SIG-M5 (cell line): Measurements from ENCODE around the gene MCC.

ENCODE experiments used
- DNase-seq: peaks from one replicate; lab custom pipeline; 2025; lab: John Stamatoyannopoulos, UW

Gene MCC

DNA sequence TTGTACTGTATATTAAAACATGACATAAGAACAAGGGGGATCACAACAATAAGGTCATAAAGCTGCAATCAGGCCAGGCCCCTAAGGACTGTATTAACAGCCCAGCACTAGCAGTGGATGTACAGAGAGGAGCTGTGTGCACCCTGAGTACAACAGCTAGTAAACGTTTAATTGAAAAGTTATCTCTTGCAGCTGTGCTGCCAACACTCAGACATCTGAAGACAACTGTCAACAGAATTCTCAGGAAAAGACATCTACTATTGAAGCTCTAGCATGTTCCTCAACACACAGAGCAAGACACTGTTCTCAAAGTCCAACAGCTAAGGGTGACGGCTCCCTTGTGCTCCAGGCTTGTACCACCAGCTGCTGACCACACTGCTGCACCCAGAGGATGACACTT, 312.1 kb downstream of the MCC start:
- DNase-seq = no peak

- no peak for DNase-seq
These were observed 315.9 kb downstream of the MCC start for GRCh38 chr5:113172231-113172826.

DNA sequence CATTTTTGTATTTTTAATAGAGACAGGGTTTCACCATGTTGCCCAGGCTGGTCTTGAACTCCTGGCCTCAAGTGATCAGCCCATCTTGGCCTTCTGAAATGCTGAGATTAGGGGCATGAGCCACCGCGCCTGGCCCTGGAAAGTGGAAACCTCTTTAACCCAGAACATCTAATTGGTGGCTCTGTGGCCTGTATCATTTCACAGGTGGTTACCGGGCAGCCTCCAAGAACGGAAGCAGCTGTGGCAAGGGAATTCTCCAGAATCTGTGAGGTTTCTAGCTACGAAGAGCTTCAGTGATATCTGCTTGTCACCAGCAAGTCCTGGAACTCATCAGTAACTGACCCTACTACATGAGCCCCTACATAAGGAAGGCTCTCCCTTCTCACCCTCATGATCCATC, 316.7 kb downstream of the MCC start:
- DNase-seq = no peak

DNA sequence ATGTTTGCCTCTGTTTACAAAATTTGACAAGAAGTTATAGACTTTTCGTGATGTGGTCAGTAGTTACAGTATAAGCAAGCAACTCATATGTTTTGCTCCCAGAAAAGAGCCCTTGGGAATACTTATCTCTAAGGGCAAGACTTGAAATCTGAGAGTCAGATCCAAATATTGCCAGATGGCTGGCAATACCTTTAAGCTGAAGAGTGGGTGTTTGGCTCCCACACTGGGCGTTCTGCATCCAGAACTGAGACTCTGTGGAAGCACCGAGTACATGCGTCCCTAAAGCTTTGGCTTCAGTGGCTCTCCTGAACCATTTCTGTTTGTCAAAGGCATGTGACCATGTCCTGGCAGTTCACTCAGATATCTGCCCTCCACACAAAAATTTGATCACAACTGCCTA, 317.5 kb downstream of the MCC start:
- no peak for DNase-seq

DNA sequence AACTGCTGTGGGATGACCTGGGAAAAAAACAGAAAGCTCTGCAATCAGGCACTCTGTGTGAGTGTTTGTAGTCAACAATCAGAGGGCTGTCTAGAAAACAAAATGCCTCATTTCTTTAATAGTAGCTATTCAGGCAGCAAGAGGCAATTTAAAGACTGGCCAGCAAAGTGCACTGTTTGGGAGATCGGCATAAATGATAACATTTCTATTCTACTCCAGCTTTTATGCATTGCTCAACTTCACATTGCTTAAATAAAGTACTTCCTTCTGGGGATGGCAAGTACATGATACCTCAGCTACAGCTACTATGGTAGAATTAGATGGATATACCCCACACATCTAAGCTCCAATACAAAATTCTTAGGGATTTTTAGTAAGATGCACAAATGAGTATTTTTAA, 318.5 kb downstream of the MCC start:
- DNase-seq = no peak

DNA sequence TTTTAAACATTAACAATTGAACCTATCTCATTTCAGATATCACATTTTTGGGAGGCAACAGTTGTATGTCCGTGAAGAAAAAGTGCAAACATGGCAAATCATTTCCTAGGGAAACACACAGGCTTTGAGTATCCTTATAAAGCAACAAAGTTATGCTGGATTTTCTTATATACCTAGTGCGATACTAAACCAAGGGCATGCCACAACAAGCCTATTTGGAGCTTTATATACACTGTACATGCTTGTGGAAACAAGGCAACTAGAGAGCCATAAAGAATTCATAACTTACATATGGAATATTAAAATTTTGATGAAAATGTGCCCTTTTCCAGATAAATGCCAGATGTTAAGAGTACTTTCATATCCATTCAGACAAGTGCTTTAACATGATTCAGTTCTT, 320.3 kb downstream of the MCC start:
- no peak for DNase-seq

GRCh38 chr5:113166852-113167366, 321.3 kb downstream of the MCC start:
- DNase-seq = no peak

DNA sequence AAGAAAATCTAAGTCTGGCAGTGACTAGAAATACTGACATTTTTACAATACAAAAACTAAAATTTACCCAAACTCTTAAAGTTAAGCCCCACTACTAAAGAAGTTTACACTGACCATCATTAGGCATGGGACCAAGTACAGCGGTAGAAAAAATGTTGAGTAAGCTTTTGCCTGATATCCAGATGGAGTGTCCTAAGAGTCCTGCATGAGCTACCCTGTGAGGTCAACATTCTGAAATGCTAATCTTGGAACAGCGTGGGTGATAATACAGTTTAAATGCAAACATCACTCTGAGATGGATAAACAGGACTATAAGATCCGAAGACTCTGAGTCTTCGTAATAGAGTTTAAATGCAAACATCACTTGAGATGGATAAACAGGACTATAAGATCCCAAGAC, 322.0 kb downstream of the MCC start:
- no peak for DNase-seq

GRCh38 chr5:113164021-113164420, 324.2 kb downstream of the MCC start:
- no peak for DNase-seq

DNA sequence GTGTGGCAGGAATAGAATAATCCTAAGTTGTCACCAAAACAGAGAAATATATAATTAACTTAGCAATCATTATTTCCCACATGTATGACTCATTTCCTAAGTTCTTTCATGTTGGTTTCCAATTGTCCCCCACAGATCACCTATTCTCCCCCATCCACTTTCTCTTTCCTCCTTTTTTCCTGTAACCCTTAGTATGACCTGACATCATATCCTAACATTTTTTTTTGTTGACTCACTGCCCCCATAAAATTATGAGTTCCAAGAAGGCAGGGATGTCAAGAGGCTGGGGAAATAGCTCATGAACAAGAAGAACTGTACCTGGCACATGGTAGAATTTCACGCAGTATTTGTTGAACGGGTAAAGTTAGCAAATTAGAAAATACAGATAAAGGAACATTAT, 324.9 kb downstream of the MCC start:
- no peak for DNase-seq

- DNase-seq = no peak
These were observed 325.5 kb downstream of the MCC start for GRCh38 chr5:113162770-113163169.

DNA sequence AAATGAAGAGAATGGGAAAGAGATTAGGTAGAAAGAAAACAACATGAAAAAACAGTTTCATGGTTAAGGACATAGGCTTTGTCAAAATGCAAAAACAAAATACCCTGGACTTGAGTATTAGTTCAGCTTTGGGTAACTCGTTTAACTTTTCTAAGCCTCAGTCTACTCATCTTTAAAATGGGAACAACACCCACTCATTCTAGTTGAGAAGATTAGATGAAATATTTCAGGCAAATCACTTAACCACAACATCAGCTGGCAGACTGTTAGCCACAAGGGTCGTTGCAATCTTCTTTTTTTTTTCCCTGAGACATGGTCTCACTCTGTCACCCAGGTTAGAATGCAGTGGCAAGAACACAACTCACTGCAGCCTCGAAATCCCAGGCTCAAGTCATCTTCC, 326.0 kb downstream of the MCC start:
- DNase-seq = no peak

DNA sequence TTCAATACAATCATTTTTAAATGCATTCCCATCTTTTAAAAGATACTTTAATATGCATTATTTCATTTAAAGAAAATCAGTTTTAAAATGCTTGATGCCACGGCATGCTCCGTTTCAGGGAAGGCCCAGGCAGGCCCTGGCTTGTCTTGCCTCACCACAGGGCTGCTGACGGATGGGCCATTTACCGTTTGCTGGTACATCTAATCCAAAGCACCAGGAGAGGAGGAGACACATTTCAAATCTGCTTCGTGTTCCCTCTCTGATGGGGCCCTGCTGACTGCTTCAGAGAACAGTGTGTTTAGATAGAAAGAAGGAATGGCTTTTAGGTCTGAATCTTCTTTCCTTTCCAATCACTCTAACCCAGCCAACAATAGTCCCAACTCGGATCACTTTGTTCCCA, 326.4 kb downstream of the MCC start:
- no peak for DNase-seq

DNA sequence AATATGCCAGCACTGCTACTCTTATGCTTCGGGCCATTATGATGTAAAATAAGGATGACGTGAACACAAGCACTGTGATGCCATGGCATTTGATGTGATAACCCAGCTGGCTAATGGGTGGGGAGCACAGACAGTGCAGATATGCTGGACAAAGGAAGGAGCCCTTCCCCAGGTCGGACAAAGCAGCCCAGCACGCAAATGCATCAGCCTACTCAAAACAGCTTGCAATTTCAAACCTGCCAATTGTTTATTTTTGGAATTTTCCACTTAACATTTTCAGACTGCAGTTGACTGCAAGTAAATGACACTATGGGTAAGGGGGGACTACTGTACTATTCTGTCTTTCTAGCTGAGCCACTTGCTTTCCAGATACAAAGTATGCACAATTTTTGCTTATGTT, 330.4 kb downstream of the MCC start:
- DNase-seq = no peak

DNA sequence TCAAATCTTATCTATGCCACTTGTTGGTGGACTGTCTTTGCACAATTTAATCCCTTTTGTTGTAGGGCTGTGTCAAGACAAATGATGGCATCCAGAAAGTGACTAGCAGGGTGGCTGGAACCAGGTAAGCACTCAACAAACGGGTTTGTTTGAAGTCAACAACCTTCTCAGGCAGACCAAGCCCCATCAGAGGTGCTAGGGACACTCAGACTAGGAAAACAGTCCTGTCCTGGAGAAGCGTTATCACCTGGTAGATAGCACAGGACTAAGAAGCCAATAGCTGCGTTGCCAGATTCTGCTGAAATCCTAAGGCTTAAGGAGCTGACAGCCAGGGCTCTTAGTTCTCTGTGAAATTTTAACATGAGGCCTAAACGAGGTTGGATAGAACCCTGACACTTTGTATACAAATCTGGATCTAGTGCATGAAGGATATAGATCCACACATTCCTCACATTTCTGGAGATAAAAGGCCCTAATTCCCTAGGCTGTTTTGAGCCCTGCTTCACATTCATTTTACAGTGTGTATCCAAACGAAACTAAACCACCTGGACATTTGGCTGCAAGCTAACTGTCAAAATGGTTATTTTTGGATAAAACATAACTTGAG, 331.9 kb downstream of the MCC start:
- DNase-seq = no peak

- no peak for DNase-seq
These were observed 334.6 kb downstream of the MCC start for GRCh38 chr5:113153512-113154097.

DNA sequence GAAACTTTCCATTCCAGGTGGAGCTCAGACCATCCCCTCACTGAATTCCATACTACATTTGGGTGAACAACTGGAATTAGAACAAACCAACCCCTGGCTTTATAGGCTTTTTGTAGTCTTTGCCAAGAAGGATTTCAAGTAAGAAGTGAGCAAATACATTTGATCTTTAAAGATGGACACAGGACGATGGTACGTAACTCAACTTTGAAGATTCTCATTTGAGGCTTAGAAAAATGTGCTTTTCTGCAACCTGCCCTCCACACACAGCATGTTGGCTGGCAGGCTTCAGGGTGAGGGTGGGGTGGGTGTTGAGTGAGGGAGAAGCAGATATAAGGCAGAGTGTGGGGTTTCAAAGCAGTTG, 335.9 kb downstream of the MCC start:
- DNase-seq = no peak

DNA sequence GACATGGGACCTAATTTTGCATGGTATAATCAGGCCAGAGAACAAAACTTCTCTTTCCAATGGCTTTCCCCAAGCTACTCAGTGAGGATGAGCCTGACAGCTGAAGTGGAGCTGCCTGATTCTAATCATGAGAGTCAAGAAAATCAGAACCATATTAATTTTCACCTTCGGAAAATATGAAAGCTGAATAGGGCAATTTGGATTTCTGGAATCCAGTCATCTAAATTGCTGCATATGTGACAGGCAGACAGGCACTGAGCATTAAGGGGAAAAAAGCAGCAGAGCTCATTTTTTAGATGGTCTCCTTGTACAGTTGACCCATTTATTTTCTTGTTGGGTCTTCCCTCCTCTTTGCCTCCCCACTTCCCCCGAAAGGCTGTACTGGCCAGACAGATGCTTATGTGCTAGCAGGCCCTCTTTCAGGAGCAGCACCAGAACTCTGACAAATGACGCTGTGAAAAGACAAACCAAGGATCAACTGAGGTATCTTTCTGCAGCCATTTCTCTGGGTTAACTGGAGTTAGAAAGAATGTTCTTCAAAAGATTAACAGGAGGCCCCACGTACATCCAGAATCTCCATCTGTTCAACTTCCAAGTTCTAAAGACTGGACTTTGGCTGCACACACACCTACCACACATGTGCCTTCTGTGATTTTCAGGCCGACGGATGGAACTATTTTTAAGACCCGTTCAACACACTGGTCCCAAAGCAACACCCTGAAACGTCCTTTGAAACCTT, 336.4 kb downstream of the MCC start:
- no peak for DNase-seq

- DNase-seq = no peak
These were observed 337.4 kb downstream of the MCC start for GRCh38 chr5:113150821-113151220.

GRCh38 chr5:113150221-113150620, 338.0 kb downstream of the MCC start:
- no peak for DNase-seq

DNA sequence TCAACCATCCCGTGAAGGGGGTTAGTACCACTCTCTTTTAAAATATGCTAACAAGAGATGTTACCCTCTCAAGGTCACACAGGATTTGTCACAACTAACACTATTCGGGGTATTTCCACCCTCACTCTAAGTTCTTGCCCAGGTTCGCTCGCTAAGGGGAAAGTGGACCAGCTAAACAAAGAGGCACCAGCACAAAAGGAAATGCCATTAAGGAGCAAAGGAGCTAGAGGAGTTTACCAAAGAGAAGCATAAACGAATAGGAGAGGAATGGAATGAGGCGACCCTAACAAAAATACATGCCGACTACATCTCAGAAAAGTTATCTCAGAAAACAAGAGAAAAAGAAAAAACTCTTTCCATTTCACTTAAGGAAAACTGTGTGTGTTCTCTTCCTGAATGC, 340.7 kb downstream of the MCC start:
- no peak for DNase-seq

DNA sequence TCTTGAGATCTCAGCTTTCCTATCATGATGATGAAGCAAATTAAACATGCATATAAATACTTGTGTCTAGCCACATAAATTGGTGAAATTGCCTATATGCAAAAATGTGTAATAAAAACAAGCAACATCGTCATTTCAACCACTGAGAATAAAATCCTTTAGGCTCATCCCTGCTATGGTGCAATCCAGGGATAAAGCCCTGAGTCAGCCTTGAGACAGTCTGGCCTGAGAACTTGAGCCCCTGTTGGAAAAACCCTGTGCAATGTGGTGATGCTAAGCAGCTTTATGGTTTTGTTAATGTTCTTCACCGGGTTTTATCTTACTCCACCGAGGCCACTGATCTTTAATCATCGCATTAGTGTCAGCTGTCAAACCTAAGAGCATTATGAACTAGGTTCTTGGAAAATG, 341.1 kb downstream of the MCC start:
- DNase-seq = no peak

- no peak for DNase-seq
These were observed 342.4 kb downstream of the MCC start for GRCh38 chr5:113145757-113146387.
